ENCODE results near the gene EMC10.

Gene EMC10

GRCh38 chr19:50479761-50480251 is 3.5 kb downstream of the EMC10 start:
- DNase-seq, result no peak

- DNase-seq, result no peak
These were observed 4.2 kb downstream of the EMC10 start for GRCh38 chr19:50480281-50481111.

DNA sequence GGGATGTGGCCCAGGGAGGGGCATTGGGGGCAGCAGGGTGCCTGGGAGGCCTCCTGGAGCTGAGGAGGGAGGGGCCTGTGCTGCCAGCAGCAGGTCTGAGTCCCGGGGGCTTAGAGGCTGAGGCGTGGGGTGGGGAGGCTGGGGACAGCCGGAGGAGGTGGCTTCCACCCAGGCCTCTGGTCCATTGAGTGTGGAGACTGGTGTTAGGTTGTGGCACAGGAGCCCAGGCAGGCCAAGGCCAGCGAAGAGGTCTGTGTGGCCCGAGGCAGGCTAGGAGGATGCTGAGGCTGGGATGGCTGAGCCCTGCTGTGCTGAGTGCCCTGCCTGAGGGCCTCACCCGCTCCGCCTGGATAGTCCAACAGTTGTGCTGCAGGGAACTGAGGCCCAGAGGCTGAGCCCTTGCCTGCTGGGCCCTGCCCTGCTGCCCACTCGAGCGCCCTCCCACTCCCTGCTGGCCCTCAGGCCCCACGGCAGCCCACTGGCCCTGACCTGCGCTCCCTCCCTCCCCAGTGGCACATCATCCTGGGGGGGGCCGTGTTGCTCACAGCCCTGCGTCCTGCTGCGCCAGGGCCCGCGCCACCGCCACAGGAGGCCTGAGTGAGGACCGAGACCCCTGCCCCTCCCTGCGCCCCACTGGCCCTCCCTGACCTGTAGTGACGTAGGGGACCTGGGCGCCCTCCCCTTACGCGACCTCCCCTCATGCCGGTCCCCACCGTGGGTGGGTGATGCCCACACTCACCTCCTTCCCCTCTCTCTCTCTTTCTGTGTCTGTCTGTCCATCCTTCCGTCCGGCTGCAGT is 5.2 kb downstream of the EMC10 start:
- DNase-seq, result no peak

GRCh38 chr19:50482271-50482855 is 6.1 kb downstream of the EMC10 start:
- no peak for DNase-seq

DNA sequence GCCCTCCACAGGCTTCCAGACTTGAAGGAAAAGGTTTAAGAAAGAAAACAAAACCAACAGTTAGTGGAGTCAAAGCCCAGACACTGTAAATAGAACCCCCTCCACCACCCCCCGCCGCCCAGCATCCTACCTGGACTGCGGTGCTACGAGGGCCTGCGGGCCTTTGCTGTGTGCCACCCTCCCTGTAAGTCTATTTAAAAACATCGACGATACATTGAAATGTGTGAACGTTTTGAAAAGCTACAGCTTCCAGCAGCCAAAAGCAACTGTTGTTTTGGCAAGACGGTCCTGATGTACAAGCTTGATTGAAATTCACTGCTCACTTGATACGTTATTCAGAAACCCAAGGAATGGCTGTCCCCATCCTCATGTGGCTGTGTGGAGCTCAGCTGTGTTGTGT is 6.6 kb downstream of the EMC10 start:
- DNase-seq, result no peak

DNA sequence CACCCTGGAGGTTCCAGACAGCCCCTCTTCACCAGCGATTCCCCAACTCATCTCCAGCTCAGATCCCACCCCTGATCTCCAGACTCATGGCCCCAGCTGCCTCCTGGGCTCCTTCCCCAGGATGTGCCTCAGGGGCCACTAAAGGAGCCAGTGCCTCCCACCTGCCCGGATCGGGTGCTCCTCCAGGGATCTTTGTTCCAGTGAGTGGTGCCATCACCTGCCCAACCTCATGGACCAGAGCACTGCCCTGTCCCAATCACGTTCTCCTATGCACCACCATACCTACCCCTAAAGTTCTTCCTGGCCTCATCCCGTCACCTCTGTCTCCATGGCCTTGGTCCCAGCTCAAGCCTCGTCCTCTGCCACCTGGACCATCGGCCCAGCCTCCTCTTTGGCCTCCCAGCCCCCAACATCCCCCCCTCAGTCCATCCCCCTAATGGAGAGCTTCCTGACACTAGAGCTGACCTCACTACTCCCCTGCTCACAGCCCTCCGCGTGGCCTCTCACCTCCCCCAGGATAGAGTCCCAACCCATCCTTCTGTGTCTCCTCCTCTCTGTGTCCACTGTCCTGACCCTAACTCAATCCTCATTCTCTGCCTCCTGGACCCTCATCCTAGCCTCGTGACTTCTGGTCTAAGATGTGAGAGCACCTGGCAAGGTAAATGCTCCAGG is 9.1 kb downstream of the EMC10 start:
- DNase-seq, result no peak

GRCh38 chr19:50486823-50487515 is 10.7 kb downstream of the EMC10 start:
- DNase-seq, result no peak

DNA sequence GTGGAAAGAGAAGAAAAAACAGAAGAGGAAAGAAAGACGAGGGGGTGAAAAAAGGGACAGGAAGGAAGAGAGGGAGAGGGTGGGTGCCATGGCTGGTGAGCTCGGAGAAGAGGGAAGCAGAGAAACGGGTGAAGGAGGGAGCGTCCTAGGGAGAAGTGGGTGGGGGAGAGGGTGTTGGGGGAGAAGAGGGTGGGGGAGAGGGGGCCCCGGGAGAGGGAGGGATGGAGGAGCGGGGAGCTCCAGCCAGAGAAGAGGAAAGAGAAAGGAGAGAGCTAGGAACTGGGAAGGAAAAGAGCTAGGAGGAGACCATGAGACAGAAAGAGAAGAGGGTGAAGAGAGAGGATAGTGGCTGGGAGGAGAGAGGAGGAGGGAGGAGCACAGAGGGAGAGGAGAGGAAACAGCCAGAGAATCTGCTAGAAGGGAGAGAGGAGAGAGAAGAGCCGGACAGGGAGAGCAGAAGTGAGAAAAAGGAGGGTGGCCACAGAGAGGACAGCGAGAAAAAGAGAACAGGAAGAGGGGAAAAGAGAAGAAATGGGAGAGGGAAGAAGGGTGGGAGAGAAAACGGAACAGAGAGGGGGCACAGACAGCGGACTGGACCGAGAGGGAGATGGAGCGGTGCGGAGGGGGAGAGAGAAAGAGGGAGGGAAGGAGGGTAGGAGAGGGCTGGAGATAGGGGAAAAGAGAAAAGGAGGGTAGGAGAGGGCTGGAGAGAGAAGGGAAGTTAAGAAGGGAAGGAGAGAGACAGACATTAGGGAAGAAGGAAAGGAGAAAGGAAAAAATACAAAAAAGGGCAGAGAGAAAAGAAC is 12.3 kb downstream of the EMC10 start:
- DNase-seq, result no peak

- DNase-seq, result no peak
These were observed 13.2 kb downstream of the EMC10 start for GRCh38 chr19:50489461-50490011.

- no peak for DNase-seq
These were observed 14.1 kb downstream of the EMC10 start for GRCh38 chr19:50490411-50490811.

- DNase-seq, result peak; percentile 80
These were observed 14.7 kb downstream of the EMC10 start for GRCh38 chr19:50490991-50491472.

DNA sequence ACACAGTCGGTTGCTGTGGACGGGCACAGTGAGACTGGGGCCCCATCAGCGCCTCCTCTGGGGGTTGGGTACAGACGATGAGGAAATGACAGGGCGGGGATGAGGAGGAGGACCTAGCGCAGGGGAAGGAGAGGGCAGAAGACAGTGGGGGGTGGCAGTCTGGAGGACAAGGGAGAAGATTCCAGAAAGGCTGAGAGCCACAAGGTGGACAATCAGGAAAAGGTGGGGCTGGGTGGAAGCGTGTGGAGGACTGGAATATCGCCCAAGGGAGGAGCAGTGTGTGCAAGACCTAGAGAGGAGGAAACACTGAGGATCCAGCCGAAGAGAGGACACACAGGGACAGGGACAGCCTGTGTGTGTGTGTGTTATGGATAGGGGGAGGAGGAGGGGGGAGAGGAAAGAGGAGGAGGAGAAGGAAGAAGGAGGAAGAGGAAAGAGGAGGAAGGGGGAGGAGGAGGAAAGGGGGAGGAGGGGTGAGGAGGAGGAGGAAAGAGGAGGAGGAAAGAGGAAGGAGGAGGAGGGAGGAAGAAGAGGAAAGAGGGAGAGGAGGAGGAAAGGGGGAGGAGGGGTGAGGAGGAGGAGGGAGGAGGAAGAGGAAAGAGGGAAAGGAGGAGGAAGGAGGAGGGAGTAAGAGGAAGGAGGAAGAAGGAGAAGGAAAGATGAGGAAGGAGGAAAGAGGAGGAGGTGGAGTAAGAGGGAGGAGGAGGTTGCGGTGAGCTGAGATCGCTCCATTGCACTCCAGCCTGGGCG is 16.2 kb downstream of the EMC10 start:
- no peak for DNase-seq

DNA sequence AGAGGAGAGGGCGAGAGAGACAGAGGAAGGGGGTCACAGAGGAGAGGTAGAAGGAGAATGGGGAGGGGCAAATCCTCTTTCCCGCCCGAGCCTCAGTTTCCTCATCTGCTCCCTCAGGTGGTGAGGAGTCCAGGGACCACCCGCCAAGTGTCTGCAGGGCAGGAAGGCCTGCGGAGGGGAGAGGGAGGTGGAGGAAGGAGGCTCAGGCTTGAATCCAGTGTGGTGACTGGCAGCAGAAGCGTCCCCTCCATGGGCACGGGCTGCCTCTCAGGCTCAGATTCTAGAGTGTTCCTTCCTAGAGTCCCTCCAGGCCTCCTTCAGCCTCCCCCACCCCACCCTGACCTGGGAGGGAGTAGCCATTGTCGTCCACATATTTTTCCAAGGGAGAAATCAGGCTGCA is 16.9 kb downstream of the EMC10 start:
- DNase-seq, result no peak

- DNase-seq, result no peak
These were observed 18.1 kb downstream of the EMC10 start for GRCh38 chr19:50494186-50495019.

GRCh38 chr19:50495020-50495531 is 18.8 kb downstream of the EMC10 start:
- DNase-seq, result no peak

- DNase-seq, result peak; percentile 65
These were observed 20.1 kb downstream of the EMC10 start for GRCh38 chr19:50496189-50497021.

GRCh38 chr19:50497022-50497405 is 20.7 kb downstream of the EMC10 start:
- DNase-seq, result peak; percentile 29
